ENCODE measurements around the gene APELA. TPM values are rescaled to one million over a fixed set of nuclear protein-coding genes. Genes with fewer than 3 reads are reported as not detected.

APELA gene
- total RNA-seq, 4 donors from 2014 or later = not detected

DNA sequence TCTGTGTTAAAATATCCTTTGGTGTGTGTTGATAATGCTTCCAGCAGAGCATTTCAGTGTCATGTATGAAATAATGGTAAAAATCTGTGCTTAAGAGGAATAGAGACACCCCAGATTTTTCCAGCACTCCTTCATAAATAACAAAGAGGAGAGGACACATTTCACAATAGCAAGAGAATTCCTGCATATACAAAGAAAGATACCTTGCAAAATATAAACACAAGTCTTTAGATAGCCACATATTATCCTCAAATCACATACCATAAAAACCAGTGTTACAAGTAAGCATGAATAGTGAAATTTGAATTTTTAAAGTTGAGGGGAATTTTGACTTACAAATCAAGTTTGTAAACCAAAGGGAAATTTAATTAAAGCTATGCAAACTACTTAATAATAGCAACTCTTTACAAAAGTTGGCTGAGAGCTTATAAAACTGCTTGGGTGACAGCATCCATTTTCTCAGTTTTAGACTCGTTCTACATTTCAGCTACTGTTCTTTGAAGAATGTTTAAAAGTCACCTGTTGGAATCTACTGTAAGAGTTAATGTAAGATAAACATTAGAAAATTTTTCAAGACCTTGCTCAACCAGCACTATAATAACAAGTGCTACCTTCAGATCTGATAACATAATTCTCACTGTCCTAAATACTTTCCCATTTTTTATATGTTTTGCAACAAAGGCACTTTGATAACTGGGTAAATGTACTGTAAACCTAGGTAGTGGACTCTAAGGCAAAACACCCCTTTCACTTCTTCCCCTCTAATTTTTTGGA lies 3.7 kb downstream of the APELA start:
- WGBS, 2 donors = 19 to 37% methylated on average over 1 of the region's 1 CpG
- H3K36me3 ChIP-seq = no peaks in the 10 kb centered on the region
- DNase-seq = no peak

DNA sequence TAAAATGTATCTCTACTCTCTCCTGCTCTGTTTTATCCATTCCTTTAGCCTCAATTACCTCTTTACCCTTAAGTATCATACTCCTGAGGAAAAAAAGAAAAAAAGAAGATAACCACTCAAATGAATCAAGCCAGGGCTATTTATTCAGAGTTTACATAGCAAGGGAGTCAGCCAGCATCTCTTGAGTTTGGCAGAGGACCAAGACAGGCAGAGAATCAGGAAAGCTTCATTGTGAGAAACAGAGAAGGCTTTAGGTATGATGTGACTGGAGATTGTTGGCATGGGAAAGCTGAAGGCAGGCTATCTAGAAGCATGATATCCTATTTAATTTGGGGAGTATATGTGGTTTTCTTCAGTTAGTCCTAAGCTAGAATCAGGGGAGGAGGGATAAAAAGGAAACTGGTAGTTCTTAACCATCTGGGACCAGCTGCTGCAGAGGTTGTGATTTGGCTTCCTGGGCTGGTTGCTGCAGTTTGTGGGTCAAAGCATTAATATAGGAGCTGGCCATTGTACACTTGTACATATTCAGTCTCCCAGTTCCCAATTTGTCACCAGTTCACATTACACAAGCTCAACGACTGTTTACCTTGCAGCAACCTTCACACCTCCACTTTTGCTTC lies 11.2 kb downstream of the APELA start:
- no peak overlapping the region for H3K4me3 ChIP-seq
- WGBS, 2 donors = 29 to 39% methylated on average over 1 of the region's 1 CpG
- no peaks in the 10 kb centered on the region for H3K27me3 ChIP-seq
- H3K27ac ChIP-seq = no peak overlapping the region
- H3K4me1 ChIP-seq = no peaks in the 10 kb centered on the region
- intact Hi-C loops (cut with DNase I) = no loop called here
- no peaks in the 10 kb centered on the region for H3K36me3 ChIP-seq
- TF ChIP-seq, protein P1, sequence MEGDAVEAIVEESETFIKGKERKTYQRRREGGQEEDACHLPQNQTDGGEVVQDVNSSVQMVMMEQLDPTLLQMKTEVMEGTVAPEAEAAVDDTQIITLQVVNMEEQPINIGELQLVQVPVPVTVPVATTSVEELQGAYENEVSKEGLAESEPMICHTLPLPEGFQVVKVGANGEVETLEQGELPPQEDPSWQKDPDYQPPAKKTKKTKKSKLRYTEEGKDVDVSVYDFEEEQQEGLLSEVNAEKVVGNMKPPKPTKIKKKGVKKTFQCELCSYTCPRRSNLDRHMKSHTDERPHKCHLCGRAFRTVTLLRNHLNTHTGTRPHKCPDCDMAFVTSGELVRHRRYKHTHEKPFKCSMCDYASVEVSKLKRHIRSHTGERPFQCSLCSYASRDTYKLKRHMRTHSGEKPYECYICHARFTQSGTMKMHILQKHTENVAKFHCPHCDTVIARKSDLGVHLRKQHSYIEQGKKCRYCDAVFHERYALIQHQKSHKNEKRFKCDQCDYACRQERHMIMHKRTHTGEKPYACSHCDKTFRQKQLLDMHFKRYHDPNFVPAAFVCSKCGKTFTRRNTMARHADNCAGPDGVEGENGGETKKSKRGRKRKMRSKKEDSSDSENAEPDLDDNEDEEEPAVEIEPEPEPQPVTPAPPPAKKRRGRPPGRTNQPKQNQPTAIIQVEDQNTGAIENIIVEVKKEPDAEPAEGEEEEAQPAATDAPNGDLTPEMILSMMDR (IDR thresholded peaks at IDR 0.05) = no peak
- TF ChIP-seq POLR2A (IDR thresholded peaks at IDR 0.05) = no peak
- no peak for DNase-seq
- H3K9me3 ChIP-seq = no peaks in the 10 kb centered on the region

More for the DNA sequence above, 3.7 kb downstream of the APELA start:
- Histone ChIP-seq H3K4me3 (no peak overlapping the region), H3K4me1 (no peaks in the 10 kb centered on the region), H3K9me3 (no peaks in the 10 kb centered on the region), H3K27ac (no peak overlapping the region), H3K27me3 (no peaks in the 10 kb centered on the region)
- intact Hi-C loops (cut with DNase I) = no loop called here
- TF ChIP-seq, protein P1 (IDR thresholded peaks at IDR 0.05) = no peak
- TF ChIP-seq POLR2A (IDR thresholded peaks at IDR 0.05) = no peak

DNA sequence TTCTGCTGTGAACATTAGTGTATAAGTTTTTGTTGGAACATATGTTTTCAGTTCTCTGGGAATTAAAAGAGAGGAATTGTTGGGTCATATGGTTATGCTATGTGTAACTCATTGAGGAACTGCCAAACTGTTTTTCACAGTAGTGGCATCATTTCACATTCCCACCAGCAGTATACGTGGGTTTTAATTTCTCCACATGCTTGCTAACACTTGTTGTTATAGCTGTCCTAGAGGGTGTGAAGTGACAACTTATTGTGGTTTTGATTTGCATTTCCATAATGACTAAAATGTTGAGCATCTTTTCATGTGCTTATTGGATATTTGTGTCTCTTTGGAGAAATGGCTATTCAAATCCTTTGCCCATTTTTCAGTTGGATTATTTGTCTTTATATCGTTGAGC lies 13.7 kb downstream of the APELA start:
- no peak overlapping the region for H3K4me3 ChIP-seq
- DNase-seq = no peak
- no peaks in the 10 kb centered on the region for H3K4me1 ChIP-seq
- TF ChIP-seq POLR2A (IDR thresholded peaks at IDR 0.05) = no peak
- TF ChIP-seq, protein P1 (IDR thresholded peaks at IDR 0.05) = no peak
- H3K27me3 ChIP-seq = no peaks in the 10 kb centered on the region
- WGBS, 2 donors = 56 to 68% methylated on average over 2 of the region's 2 CpGs
- H3K27ac ChIP-seq = no peak overlapping the region
- H3K36me3 ChIP-seq = no peaks in the 10 kb centered on the region
- intact Hi-C loops (cut with DNase I) = no loop called here
- no peaks in the 10 kb centered on the region for H3K9me3 ChIP-seq

DNA sequence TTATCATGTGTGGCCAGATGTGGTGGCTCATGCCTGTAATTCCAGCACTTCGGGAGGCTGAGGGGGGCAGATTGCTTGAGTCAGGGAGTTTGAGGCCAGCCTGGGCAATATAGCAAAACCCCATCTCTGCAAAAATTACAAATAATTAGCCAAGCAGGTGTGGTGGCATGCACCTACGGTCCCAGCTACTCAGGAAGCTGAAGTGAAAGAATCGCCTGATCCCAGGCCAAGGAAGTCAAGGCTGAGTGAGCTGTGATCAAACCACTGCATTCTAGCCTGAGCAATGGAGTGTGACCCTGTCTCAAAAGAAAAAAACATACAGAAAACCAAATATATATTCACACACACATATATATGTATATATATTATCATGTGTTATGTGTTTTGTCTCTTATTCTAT lies 15.0 kb downstream of the APELA start:
- 62 to 89% methylated on average over 3 of the region's 3 CpGs for WGBS, 2 donors
- Histone ChIP-seq H3K4me1 (no peaks in the 10 kb centered on the region), H3K4me3 (no peak overlapping the region), H3K27ac (no peak overlapping the region), H3K9me3 (no peaks in the 10 kb centered on the region), H3K27me3 (no peaks in the 10 kb centered on the region), H3K36me3 (no peaks in the 10 kb centered on the region)
- DNase-seq = no peak
- TF ChIP-seq POLR2A (IDR thresholded peaks at IDR 0.05) = no peak
- TF ChIP-seq, protein P1 (IDR thresholded peaks at IDR 0.05) = no peak
- intact Hi-C loops (cut with DNase I) = no loop called here

DNA sequence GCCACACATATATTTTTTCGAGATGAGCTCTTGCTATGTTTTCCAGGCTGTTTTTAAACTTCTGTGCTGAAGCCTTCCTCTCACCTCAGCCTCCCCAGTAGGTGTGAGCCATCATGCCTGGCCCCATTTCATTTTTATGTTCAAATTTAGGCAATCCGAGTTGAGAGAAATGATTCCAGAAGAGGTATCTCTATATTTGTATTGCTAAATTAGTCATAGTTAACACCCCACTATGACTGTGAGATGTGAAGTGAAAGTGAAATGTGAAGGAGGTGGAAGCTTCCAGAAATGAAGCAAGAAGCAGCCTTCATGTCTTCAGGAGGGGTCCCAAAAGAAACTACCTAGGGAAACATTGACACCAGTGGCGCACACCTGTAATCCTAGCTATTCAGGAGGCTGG lies 17.7 kb downstream of the APELA start:
- WGBS, 2 donors = 60 to 62% methylated on average over 3 of the region's 3 CpGs
- Histone ChIP-seq H3K27ac (no peak overlapping the region), H3K4me1 (no peaks in the 10 kb centered on the region), H3K27me3 (no peaks in the 10 kb centered on the region), H3K9me3 (no peaks in the 10 kb centered on the region), H3K4me3 (no peak overlapping the region), H3K36me3 (no peaks in the 10 kb centered on the region)
- DNase-seq = no peak
- TF ChIP-seq POLR2A (IDR thresholded peaks at IDR 0.05) = no peak
- TF ChIP-seq, protein P1 (IDR thresholded peaks at IDR 0.05) = no peak
- intact Hi-C loops (cut with DNase I) = no loop called here
